22Rv1 (cell line): Measurements from ENCODE around the gene CWF19L1.
"Not testable (repeated sequence)": the region's sequence is repeated elsewhere in the genome, so short reads cannot be mapped to it uniquely, and the experiment has no call there.

Experiments used
- H3K27ac ChIP-seq: fragments of 450-650 bp; 2 replicates; pipeline ENCODE4 v1.5.1; 2017
- CTCF ChIP-seq: fragments of 450-650 bp; IDR thresholded peaks from 2 replicates; pipeline ENCODE4 v1.5.1; 2017; ENCODE audit warnings: mild to moderate bottlenecking
- ZFX ChIP-seq: fragments of 450-650 bp; IDR thresholded peaks from 2 replicates; pipeline ENCODE4 v1.6.1; 2017; ENCODE audit warnings: antibody characterized with exemption, borderline replicate concordance

The CWF19L1 gene

DNA sequence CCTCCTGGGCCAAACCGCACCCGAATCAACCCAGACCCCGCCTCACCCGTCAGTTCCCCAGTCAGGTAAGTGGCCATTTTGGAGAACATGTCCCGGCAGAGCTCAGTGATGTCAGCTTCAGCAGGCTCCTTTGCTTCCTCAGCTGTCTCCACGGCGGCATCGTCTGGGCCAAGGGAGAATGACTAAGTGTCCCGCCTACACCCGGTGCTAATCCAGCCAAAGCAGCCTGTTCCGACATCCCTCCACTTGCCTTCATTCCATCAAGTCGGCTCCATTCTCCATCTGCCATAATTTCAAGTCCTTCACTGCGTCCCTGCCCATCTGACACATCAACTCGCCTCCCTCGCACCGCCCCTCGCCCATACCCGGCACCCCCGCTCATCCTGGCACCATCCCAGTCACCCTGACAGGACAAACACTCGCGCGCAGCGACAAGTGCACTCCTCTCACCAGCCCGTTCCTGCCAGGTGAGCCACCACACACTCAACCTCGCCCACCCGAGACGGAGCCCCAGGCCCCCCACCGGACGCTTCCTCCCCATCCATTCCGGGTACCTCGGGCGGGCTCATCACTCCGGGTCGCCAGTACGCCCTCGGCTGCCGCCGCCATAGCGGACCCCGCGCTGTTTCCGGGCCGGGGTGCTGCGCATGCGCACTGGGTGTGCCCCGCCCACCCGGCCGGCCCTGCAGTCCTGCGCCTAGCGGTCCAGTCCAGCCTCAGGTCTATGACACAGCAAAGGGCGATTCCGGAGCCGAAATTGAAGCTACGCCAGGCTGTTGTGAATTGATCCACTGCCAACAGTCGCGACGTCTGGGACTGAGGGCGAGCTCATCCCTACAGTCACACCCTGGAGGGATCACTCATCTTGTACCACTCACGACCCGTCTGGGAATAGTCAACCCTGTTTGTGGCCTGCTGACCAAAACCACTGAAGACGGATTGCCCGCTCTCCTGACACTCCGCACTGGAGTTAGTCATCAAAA is 18.9 kb upstream of the CWF19L1 start, which contains the start of gene BLOC1S2:
Gene BLOC1S2, minus strand, starts transcription at position 630 of the 983 bp plus-strand sequence. Its CDS starts 21 bp downstream, at position 609.
- peak within 1 kb of the TSS; percentile 84 for H3K27ac ChIP-seq
- TF ChIP-seq CTCF, result peak; percentile 7; the same call in 1 of the 2 replicates
- no peak for TF ChIP-seq ZFX

GRCh38 chr10:100285326-100285725 is 17.9 kb upstream of the CWF19L1 start:
- H3K27ac ChIP-seq, result peak overlapping the region; percentile 84

DNA sequence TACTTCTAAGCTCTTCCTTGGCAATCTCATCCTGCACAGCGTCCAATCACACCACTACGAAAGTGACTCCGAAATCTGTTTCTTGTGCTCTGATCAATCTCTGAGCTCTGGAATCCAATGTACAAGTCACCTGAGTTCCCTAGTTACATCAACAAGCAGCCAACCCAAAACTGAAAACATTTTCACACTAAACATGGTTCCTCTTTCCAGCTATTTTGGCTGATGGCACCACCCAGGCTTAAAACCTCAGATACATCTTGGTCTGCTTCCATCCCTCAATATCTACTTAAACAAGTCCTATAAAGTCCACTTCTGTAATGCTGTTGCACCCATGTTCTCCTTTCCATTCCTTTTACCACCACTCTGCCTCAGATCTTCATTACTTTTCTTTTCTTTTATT is 15.5 kb upstream of the CWF19L1 start:
- TF ChIP-seq CTCF (no peak), ZFX (no peak)
- H3K27ac ChIP-seq, result no peak overlapping the region

- not testable (repeated sequence) for H3K27ac ChIP-seq
Measured at GRCh38 chr10:100276971-100277370, 9.5 kb upstream of the CWF19L1 start.

DNA sequence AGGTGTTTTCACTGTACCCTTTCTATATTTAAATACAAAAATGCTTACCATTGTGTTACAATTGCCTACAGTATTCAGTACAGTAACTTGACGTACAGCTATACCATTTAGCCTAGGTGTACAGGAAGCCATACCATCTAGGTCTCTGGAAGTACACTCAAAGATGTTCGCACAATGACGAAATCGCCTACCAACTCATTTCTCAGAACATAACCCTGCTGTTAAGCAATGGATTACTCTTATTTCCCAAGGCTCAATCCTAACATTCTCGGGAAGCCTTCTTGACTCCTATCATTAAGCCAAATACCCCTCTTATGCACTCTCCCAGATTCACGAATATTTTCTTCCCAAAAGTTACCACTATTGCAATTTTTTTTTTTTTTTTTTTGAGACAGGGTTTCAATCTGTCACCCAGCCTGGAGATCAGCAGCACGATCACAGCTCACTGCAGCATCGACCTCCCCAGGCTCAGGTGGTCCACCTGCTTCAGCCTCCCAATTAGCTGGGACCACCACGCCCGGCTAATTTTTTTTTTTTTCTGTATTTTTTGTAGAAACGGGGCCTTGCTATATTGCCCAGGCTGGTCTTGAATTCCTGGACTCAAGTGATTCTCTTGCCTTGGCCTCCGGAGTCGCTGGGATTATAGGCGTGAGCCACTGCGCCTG is 1.5 kb downstream of the CWF19L1 start:
- H3K27ac ChIP-seq, result peak overlapping the region; percentile 87; the same call in 1 of the 2 replicates
- no peak for TF ChIP-seq CTCF
- TF ChIP-seq ZFX, result no peak

DNA sequence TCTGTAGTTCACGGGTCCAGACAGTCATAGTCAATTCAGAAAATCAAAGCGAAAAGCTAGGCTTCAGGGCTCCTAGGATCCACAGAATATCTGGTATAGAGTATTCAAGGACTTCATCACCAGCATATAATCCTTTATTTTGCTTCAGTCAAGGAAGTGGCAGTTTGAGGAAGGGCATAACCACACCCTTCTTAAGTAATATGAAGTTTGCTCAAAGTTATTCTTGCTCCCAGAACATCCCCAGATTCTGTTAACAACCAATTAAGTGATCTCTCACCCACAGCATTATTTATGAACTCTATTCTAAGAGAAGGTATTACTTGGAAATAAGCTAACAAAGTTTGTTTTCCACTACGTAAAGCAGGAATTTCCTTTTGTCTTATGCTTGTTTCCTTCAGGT is 13.2 kb downstream of the CWF19L1 start:
- H3K27ac ChIP-seq, result no peak overlapping the region
- no peak for TF ChIP-seq ZFX
- no peak for TF ChIP-seq CTCF

DNA sequence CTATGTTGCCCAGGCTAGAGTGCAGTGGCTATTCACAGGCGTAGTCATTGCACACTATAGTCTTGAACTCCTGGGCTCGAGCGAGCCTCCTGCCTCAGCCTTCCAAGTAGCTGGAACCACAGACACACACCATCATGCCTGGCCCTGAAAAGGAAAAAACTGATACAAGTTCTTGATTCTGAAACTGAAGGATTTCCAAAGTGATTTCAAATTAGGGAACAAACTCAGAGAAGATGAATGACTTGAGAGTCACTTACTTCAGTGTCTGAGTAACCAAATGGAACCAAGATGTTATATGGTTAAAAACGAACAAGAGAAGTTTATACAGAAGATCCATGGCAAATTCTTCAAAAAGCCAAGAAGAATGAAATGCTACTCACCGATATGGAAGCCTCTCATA is 14.4 kb downstream of the CWF19L1 start:
- H3K27ac ChIP-seq, result no peak overlapping the region
- no peak for TF ChIP-seq CTCF
- no peak for TF ChIP-seq ZFX

- TF ChIP-seq ZFX, result no peak
- TF ChIP-seq CTCF, result no peak
- H3K27ac ChIP-seq, result no peak overlapping the region
Measured at GRCh38 chr10:100248820-100249219, 18.6 kb downstream of the CWF19L1 start.
